Right atrium auricular region (tissue), 2 donors: ENCODE data around the gene ZAR1L. TPM values are rescaled to one million over a fixed set of nuclear protein-coding genes. Genes with fewer than 3 reads are reported as not detected.

Experiments
- DNase-seq: peaks from one replicate; pipeline ENCODE4 v3.0.0-alpha.2; 2019; ENCODE audit warnings: low spot score
- H3K27ac ChIP-seq, 2 donors: fragments of 200-600 bp; sonication (generic); 1 replicate in 1 of 2; 2 replicates in 1 of 2; pipeline ENCODE4 v1.5.1; 2016 to 2019
- H3K27me3 ChIP-seq, 2 donors: fragments of 200-600 bp; sonication (generic); one replicate each; pipeline versions ENCODE4 v1.5.1 to v1.6.0; 2017 to 2019
- H3K36me3 ChIP-seq: fragments of 200-600 bp; sonication (generic); one replicate; pipeline ENCODE4 v1.5.1; 2016
- H3K4me1 ChIP-seq, 2 donors: fragments of 200-600 bp; sonication (generic); one replicate each; pipeline versions ENCODE4 v1.5.1 to v1.6.0; 2017 to 2019
- H3K4me3 ChIP-seq, 2 donors: fragments of 200-600 bp; sonication (generic); 1 replicate in 1 of 2; 2 replicates in 1 of 2; pipeline ENCODE4 v1.5.1; 2017 to 2019; ENCODE audit warnings: mild to moderate bottlenecking in 1 of 2, moderate library complexity in 1 of 2
- H3K9me3 ChIP-seq, 2 donors: fragments of 200-600 bp; sonication (generic); one replicate each; pipeline ENCODE4 v1.5.1; 2019
- total RNA-seq, 2 donors: library from RNA; depleted of rRNA; stranded (reverse); fragments of >200 nt; gene quantifications; one replicate each; pipeline ENCODE4 v1.1.0, GENCODE V29; 2016
- TF ChIP-seq, protein P1 (sequence below), 2 donors: fragments of 200-600 bp; sonication (generic); IDR thresholded peaks; one replicate each; pipeline ENCODE4 v1.5.1; 2019; ENCODE audit warnings: antibody characterized with exemption in 2 of 2

The ZAR1L gene
- total RNA-seq, 2 donors from 2014 or later, result not detected

DNA sequence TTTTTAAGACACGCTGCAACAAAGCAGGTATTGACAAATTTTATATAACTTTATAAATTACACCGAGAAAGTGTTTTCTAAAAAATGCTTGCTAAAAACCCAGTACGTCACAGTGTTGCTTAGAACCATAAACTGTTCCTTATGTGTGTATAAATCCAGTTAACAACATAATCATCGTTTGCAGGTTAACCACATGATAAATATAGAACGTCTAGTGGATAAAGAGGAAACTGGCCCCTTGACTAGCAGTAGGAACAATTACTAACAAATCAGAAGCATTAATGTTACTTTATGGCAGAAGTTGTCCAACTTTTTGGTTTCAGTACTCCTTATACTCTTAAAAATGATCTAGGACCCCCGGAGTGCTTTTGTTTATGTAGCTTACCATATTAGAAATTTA, 1.3 kb upstream of the ZAR1L start:
- no peak for DNase-seq
- Histone ChIP-seq H3K27me3 (no peaks in the 10 kb centered on the region), H3K9me3 (no peaks in the 10 kb centered on the region), H3K36me3 (no peaks in the 10 kb centered on the region), H3K4me3 (peak overlapping the region in 1 of 2 donors; percentile 82), H3K4me1 (peaks cover 0 to 13% of the 10 kb centered on the region in 2 donors), H3K27ac (peak overlapping the region; percentile 93 to 95)
- TF ChIP-seq, protein P1, sequence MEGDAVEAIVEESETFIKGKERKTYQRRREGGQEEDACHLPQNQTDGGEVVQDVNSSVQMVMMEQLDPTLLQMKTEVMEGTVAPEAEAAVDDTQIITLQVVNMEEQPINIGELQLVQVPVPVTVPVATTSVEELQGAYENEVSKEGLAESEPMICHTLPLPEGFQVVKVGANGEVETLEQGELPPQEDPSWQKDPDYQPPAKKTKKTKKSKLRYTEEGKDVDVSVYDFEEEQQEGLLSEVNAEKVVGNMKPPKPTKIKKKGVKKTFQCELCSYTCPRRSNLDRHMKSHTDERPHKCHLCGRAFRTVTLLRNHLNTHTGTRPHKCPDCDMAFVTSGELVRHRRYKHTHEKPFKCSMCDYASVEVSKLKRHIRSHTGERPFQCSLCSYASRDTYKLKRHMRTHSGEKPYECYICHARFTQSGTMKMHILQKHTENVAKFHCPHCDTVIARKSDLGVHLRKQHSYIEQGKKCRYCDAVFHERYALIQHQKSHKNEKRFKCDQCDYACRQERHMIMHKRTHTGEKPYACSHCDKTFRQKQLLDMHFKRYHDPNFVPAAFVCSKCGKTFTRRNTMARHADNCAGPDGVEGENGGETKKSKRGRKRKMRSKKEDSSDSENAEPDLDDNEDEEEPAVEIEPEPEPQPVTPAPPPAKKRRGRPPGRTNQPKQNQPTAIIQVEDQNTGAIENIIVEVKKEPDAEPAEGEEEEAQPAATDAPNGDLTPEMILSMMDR (IDR thresholded peaks at IDR 0.05), result no peak

DNA sequence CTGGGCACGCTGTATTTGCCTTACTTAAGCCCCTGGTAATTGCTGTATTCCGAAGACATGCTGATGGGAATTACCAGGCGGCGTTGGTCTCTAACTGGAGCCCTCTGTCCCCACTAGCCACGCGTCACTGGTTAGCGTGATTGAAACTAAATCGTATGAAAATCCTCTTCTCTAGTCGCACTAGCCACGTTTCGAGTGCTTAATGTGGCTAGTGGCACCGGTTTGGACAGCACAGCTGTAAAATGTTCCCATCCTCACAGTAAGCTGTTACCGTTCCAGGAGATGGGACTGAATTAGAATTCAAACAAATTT, 821 bp upstream of the ZAR1L start:
- no peaks in the 10 kb centered on the region for H3K36me3 ChIP-seq
- no peak for DNase-seq
- H3K4me3 ChIP-seq, result peak overlapping the region; percentile 48 to 82
- TF ChIP-seq, protein P1 (IDR thresholded peaks at IDR 0.05), result no peak
- H3K4me1 ChIP-seq, result peaks cover 0 to 13% of the 10 kb centered on the region in 2 donors
- H3K27me3 ChIP-seq, result no peaks in the 10 kb centered on the region
- H3K9me3 ChIP-seq, result no peaks in the 10 kb centered on the region
- peak overlapping the region; percentile 93 to 95 for H3K27ac ChIP-seq

DNA sequence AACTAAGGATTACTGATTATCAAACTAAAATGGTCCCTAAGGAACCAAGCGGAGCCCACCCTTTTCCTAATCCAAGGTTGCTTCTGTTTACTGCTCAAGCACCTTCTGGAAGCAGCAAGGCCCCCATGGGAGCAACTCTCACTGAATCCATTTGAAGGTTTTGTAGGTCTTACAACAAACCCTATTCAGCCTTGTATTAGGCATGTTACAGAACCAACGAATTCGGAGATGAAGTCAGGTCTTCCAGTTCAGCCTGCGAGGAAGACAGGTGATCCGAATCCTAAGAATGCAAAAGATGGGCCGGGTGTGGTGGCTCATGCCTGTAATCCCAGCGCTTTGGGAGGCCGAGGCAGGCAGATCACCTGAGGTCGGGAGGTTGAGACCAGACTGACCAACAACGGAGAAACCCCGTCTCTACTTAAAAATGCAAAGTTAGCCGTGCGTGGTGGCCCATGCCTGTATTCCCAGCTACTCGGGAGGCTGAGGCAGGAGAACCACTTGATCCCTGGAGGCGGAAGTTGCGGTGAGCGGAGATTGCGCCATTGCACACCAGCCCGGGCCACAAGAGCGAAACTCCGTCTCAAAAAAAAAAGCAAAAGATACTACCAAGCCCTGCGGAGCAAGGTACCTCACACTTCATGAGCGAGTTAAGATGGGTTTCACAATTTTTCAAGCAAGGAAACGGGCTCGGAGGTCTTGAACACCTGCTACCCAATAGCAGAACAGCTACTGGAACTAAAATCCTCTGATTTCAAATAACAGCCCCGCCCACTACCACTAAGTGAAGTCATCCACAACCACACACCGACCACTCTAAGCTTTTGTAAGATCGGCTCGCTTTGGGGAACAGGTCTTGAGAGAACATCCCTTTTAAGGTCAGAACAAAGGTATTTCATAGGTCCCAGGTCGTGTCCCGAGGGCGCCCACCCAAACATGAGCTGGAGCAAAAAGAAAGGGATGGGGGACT, 609 bp downstream of the ZAR1L start:
- Histone ChIP-seq H3K36me3 (no peaks in the 10 kb centered on the region), H3K27ac (peak overlapping the region; percentile 93 to 95), H3K4me3 (peak overlapping the region; percentile 48 to 82), H3K4me1 (peaks cover 0 to 13% of the 10 kb centered on the region in 2 donors), H3K27me3 (no peaks in the 10 kb centered on the region), H3K9me3 (no peaks in the 10 kb centered on the region)
- TF ChIP-seq, protein P1 (IDR thresholded peaks at IDR 0.05), result no peak
- DNase-seq, result peak; percentile 69

DNA sequence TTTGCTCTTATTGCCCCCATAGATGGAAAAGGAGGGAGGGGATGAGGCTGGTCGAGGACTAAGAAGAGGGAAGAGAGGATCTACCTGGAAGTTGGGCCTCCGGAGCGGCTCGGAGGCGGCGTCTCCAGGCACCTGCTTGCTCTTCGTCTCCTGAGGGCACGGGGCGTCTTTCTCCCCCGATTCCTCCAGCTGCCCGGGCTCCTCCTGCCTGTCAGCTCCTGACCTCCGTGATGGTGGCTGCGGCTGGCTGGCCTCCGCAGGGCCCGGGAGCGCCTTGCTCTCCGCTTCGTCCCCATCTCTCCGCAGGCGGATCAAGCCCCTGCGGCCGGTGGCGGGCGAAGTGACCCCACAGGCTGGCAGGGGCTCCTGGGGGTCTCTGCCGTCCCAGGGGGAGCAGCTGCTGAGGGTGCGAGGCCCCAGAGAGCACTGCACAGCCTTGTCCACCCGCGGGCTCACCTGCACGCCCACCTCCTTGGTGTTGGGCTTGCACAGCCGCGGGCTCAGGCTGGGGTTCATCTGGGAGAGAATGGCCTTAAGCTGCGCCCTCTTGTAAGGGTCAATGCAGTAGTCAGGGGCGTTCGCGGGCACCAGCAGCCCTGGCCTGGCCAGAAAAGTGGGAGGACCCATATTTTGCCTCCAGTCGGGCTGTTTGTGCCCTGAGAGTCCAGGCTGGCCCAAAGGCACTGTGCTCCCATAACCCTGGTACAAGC, 3.8 kb downstream of the ZAR1L start:
- TF ChIP-seq, protein P1 (IDR thresholded peaks at IDR 0.05), result no peak

DNA sequence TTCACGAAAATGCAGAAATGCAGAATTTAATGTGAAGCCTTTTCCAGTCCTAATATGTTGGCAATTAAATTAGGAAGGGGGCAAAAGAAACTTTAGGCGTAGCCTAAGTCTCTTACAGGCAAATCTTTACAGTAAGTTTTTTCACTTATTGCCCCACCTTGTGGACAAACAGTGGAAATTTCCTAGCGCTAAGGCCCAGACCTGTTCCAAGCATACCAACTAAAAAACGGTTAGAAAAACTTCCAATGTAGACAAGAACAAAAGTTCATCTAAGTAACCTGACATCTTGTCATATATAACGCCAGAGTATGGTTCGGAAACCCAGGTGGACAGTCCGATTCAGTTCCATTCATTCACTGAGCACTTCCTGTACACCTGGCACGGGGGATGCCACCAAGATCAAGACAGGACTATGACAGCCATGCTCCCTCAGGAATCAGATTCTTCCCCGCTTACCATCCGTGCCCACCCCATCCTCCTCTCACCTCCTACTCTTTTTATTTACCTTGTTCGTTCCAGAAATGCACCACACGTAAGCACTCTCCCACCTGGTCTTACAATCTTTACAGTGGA, 4.9 kb downstream of the ZAR1L start:
- DNase-seq, result no peak
- H3K36me3 ChIP-seq, result no peaks in the 10 kb centered on the region
- TF ChIP-seq, protein P1 (IDR thresholded peaks at IDR 0.05), result peak; percentile 48 to 84
- H3K27ac ChIP-seq, result no peak overlapping the region
- no peaks in the 10 kb centered on the region for H3K9me3 ChIP-seq
- no peaks in the 10 kb centered on the region for H3K27me3 ChIP-seq
- H3K4me3 ChIP-seq, result peak overlapping the region in 1 of 2 donors; percentile 39
- H3K4me1 ChIP-seq, result peaks cover 0 to 5% of the 10 kb centered on the region in 2 donors

More for the DNA sequence above, 3.8 kb downstream of the ZAR1L start:
- no peak for DNase-seq
- Histone ChIP-seq H3K36me3 (no peaks in the 10 kb centered on the region), H3K27me3 (no peaks in the 10 kb centered on the region), H3K4me3 (no peak overlapping the region), H3K4me1 (peaks cover 0 to 10% of the 10 kb centered on the region in 2 donors), H3K27ac (no peak overlapping the region), H3K9me3 (no peaks in the 10 kb centered on the region)
